ENCODE results near the gene FAM47E.

- no peak for TF ChIP-seq CTCF (IDR thresholded peaks at IDR 0.05)
- TF ChIP-seq REST (IDR thresholded peaks at IDR 0.05; ENCODE audit: insufficient read depth in 1 of 2, low read depth in 2 of 2, low read length in 1 of 2), result no peak
- TF ChIP-seq POLR2AphosphoS5 (IDR thresholded peaks at IDR 0.05; ENCODE audit: low read depth, low read length), result no peak
Measured at GRCh38 chr4:76210452-76210851, 41.1 kb upstream of the FAM47E start.

Measured in Panc1 (cell line).